Measurements from ENCODE around the gene ABHD12.
"Not testable (repeated sequence)": the region's sequence is repeated elsewhere in the genome, so short reads cannot be mapped to it uniquely, and the experiment has no call there.

Gene ABHD12

DNA sequence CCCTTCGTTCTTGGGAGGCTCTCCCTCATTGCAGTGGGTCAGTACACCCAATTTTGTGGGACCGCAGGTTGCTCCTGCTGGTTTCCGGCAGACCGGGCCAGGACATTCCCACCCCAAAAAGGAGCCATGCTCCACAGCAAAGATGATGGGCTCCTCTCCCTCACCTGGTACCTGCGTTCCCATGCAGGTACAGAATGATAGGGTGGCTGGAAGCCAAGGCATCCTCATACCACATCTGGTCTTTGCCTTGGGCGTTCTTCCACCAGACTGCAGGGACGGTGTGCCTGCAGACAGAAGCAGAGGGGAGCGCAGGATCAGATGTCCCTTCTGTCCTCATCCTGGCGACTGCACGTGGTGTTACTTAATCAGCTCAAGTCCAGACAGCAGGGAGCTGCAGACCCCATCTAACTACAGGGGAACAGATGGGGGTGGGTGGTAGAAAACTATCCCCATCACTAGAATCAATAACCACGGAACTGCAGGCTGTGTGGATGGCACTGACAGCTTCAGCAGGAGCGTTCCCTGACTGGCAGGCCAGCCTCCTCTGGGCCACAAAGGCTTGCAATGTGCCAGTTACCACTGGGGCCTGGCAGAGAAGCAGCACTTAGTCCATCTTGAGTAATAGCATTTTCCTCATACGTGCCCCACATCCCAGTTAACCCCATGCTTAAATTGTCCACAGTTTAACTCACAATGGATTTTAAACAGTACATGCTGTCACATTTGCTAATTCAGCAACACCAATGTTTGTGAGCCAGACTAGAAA lies 70.4 kb downstream of the ABHD12 start:
- DNase-seq = no peak

DNA sequence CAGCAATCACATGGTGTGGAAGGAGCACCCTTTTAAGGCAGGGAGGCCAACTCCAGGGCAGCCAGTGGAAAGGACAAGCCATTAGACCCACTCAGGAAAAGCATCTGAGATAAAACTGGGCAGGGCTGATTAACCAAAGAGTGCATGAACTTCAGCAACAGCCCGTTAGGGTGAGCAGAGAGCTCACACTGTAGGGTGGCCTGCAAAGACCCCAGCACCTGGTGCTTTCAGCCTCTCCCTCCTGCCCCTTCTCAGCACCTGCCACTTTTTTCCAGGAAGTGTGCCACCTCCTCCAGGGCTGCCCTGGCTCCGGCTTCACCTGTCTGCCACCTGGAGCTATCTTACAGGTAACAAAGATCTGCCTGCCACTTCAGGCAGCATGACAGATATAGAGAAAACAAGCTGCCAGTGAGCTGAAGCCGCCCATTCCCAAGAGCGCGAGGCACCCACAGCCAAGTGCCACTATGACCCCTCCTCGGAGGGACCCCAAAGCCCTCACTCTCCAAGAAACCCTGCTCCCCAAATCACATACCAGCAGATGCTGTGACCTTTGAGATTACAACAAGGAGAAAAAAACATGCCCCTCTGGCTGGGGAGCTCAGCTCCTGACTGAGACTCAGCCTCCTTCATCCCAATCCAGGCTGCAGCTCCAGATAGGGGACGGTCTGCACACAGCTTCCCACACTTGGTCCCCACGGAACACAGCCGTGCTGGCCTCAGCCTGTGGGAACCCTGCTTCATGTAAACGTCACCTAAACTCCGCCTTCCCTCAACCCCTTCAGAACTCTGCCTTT lies 71.2 kb downstream of the ABHD12 start:
- no peak for DNase-seq

DNA sequence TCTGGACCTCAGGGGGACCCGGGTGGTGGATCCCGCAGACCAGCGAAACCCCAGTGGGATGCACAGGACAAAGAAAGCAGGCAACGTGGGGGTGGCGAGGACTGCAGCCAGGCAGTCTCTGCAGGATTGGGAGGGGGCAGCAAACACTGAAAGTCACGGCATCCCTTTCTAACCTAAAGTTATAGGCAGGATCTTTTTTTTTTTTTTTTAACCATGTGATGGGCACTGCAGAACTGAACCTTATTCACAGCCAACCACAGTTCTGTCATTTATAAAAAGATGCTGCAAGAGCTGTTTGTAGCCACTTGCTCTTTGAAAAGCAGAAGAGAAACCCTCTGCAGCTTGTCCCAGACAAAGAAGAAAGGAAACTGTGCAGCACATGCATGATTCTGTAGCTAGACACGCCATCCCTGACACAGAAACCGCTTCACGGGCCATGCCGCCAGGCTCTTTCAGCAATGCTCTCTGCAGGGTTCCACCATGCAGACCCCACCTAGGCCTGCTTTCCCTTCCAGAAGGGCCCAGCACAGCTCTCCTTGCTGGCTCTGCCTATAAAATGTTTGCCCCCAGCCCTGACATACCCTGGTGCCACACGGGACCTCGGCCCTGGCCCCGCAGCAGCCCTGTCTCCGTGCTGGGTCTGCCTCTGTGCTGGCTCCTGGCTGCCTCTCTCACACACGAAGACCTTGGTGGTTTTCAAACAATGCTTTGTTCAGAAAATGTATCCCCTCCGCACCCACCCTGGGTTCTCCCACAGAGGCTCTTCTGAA lies 72.0 kb downstream of the ABHD12 start:
- DNase-seq = no peak

DNA sequence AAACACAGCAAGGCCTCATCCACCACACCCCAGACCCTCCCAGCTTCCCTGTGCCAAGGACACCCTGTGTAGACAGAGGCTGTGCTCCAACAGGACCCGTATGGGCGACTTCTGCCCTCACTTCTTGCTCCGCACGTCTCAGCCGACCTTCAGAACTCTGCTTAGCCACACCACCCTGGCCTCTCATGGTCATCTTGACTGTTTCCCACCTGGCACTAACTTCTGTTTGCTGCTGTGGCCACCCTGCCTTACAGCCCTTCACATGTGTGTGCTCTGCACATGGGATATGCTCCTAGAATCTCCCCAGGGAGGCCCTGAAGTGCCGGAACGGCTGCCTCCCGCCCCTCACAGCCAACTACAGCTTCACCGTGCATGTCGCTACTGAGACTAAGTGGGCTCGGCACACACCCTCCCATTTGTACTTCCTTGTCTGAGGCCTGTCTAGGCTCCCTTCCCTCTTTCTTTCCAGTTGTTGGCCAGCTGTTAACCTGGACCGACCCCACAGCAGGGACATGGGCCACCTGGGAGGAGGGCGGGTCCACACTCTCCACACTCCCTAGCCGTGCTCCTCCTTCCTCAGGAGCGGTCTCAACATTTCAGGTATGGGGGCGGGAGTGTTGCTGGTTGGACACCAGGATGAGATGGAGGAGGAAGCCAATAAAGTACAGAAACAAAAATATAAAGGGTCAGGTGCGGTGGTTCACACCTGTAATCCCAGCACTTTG lies 73.1 kb downstream of the ABHD12 start:
- DNase-seq = no peak

DNA sequence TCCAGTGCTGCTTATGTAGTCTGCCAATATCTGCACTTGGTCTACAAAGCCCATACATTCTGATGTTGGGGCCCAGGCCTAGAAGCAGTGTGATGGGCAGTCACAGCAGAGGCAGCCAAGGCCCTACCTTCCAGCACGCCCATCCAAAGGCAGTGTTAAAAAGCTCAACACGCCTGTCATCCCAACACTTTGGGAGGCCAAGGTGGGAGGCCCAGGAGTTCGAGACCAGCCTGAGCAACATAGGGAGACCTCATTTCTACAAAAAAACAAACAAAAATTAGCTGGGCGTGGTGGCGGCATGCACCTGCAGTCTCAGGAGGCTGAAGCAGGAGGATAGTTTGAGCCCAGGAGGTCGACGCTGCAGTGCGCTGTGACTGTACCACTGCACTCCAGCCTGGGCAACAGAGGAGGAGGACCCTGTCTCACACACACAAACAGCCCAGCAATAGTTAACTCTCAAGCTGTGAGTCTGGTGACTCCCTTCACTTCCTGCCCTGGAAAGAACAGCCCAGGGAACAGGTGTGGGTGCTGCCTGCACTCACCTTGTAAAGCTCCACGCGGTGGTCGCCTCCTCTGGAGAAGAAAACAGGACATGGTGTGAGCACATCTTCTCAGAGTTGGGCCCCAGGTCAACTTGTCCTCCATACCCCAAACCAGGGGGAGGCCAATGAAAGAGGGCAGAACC lies 74.0 kb downstream of the ABHD12 start:
- DNase-seq = no peak

DNA sequence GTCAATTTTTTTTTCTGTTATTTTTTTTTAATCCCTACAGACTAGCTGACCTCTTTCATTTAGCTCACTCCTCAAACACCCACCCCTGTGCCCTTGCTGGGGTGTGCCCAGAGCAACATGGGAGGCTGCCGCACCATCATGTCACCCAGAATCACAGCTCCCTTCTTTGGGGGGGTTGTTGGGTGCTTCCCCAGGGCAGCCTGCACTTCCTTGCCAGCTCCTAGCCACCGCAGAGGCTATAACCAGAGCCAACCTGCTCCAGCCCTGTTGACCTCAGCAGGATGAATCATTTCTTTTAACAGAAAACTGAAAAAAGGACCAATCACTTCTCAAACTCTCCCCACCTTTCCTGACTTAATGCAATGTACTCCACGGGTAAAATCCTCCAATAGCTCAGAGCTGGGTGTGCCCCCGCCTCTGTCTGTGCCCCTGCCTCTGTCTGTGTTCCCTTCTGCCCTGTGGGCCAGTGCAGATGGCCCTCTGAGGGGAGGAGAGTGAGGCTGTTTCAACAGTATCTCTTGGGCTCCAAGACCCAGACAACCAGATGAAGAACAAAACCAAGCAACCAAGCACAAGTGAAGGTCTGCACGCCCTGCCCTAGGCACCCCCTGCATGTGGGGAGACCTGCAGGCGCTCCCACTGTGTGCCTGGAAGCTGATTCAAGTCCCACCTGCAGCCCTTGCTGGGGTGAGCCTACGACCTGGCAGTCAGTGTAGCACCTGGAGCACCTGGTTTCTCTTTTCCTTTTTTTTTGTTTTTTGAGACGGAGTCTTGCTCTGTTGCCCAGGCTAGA lies 75.0 kb downstream of the ABHD12 start:
- DNase-seq = no peak

DNA sequence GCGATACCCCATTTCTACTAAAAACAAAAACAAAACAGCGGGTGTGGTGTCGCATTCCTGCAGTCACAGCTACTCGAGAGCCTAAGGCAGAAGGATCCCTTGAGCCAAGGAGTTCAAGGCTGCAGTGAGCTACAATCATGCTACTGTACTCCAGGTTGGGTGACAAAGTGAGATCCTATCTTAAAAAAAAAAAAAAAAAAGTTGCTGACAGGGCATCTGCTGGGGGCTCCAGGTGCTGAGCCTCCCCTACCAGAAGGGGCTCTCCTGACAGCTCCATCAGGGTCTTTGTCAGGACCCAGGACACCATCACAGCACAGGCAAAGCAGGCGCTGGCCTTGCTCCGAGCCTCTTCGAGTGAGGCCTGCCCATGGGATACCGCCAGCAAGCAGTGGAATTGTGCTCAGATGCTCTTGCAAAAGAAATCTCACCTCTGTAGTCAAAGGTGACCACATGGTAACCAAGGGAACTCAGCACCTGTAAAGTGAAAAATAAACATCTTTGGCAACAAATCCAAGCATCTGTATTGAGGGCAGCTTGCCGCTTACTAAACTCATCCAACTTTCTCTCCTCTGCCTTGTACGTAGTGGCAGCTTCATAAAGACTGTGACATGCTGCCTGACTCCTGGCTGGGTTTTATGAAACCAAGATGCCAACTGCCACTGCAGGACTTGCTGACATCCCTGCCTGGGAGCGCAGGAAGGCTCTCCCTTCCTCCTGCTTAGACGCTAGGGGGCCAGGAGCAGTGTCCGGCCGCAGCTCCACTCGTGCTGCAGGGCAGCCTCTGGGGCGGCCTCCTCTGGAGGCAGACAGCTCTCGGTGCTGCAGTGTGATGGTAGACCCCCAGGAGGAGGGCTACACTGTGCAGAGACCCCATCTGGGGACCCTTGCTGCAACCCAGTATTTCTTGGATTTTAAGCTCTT lies 75.9 kb downstream of the ABHD12 start:
- DNase-seq = no peak

DNA sequence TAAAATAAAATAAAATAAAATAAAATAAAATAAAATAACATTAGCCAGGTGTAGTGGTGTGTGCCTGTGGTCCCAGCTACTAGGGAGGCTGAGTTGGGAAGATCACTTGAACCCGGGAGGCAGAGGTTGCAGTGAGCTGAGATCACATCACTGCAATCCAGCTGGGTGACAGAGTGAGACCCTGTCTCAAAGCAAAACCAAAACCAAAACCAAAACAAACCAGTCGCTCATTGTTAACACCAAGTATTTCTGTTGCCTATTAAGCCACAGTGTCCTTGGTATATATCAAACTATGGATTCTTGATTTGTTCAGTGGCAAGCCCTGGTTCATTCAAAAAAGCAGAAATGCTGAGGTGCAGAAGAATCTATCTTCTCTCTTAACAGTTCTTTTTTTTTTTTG lies 77.0 kb downstream of the ABHD12 start:
- DNase-seq = no peak

DNA sequence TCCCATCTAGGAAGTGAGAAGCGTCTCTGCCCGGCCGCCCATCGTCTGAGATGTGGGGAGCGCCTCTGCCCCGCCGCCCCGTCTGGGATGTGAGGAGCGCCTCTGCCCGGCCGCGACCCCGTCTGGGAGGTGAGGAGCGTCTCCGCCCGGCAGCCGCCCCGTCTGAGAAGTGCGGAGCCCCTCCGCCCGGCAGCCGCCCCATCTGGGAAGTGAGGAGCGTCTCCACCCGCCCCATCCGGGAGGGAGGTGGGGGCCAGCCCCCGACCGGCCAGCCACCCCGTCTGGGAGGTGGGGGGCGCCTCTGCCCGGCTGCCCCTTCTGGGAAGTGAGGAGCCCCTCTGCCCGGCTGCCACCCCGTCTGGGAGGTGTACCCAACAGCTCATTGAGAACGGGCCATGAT lies 77.9 kb downstream of the ABHD12 start:
- DNase-seq = not testable (repeated sequence)

DNA sequence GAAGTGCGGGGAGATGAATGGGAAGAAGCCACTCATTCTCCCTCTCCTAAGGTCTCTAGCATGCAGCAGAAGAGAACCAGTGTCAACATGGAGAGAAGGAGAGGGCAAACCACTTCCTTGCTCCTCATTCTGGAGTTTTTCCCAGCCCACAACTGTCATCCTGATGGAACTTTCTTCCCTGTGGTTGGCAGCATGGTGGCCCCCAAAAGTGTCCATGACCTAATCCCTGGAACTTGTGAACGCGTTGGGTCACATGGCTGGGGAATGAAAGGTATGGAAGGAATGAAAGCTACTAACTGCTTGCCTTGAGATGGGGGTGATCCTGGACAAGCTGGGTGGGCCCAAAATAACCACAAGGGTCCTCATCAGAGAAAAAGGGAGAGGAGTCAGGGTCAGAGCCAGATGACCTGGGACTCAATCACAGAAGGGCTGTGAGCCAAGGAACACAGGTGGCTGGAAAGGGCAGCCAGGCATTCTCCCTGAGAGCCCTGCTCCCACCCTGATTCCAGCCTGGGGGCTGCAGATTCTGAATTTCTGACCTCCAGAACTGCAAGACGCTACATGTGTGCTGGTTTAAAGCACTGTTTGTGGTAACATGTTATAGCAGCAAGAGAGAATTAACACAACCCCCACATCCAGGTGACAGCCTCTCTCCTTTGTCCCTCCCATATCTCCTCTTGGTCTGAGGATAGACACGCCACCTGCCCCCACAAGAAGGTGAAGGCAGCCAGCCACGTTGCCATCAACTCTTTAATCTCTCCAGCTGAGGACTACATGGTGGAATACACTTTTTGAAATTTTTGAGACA lies 79.5 kb downstream of the ABHD12 start:
- no peak for DNase-seq

DNA sequence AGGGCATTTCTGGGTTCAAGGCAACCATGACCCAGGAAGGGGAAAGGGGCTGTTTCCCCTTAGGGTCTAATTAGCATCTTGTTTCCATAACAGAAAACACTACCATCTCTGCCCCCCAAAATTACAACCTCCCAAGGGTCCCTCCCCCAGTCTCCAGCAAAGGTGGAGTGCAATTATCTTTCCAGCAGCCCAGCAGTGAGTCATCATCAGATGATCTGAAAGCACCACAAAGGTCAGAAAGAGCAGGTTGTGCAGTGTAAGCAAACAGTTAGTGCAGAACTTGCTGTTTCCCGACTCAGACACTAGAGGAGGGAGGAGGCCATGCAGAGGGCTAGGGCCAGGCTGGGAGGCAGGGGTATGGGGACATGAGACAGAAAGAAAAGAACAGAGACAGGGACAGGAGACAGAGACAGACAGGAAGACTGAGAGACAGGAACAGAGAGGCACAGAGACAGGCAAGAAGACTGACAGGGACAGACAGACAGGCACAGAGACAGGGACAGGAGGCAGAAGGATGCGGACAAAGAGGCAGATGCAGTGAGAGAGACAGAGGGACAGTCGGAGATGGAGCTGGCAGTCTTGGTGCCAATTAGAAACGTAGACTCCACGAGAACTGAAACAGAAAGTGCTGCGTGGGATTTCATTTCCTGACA lies 80.2 kb downstream of the ABHD12 start:
- peak; percentile 65 for DNase-seq

DNA sequence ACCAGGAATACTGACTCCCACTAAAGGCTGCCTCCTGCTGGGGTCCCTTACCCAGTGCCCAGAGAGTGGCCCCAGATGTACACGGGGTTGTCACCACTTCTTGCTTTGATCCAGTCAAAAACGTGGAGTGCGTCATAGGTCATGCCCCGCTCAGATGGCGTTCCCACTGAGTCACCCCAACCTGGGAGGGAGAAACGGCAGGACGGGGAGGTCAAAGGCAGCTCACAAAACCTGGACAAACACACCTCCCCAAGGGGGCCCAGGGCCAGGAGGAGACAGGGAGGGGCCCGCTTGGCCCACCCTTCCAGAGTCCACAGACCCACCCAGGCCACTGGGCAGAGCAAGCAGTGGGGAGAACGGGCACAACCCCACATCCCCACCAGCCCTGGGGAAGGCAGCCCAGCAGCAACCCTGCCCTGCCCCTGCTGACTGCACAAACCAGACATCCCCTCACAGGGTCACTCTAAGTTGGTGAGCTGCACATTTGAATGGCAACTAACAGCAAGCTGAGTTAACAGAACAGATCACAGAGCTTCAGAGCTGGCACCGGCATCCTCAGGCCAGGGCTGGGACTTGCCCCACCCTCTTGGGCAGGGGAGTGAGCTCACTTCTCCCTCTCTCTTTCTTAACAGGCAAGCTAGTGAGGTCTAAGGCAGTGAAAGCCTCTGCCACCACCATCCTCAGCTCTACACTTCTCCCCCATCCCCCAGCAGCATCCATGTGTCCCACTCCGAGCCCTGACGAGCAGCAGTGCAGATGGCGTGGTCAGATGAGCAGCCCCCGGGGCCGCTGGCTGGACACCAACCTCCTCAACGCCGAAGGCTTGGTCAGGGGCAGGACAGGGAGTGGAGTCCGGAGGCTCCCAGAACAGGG lies 81.0 kb downstream of the ABHD12 start:
- DNase-seq = peak; percentile 16

DNA sequence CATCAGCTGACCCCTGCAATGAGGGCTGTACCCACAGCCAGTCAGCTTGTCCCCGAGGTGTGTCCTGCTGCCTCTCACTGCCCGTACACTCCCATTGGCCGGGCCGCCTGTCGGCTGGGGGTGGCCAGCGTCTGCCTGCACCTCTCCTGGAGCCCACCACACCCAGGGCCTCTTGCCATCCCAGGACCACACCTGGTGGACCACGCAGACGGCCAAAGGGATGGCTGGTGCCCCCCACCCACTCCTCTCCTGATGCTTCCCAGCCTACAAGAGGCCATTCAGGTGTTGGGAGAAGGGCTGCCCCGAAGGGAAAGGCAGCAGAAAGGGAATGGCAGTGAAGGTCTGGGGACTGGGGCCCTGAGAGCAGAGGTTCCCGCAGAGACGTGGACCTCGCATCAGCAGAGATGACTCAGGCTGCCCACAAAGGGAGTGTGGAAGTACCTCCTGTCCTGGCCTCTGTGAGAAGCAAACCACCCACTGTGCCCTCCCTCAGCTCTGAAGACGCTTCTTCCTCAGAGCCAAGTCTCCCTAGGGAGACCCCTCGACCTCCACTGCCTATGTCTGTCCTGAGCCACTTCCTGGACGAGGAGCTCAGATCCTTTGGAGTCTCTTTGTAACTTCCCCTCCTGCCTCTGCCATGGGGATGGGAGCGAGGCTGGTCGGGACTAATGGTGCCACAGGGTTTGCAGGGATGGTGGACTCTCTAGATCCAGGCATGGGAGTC lies 81.8 kb downstream of the ABHD12 start:
- no peak for DNase-seq

DNA sequence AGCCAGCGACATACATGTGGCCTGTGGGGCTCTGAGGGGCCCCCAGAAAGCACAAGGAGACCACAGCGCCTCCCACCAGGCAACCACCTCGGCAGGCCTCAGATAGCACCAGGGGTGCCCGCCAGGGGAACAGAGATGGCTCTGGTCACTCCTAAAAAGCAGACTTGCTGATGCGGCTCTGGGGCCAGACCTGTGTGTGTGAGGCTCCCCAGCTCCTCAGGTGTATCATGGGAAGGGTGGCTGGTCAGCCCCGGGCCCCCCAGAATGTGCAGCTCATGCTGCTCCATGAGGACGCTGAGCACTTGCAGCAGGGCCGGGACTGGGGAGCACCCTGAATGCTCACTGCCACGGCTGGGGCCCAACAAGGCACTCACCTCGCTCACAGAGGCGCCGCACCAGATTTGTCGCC lies 82.5 kb downstream of the ABHD12 start:
- no peak for DNase-seq

DNA sequence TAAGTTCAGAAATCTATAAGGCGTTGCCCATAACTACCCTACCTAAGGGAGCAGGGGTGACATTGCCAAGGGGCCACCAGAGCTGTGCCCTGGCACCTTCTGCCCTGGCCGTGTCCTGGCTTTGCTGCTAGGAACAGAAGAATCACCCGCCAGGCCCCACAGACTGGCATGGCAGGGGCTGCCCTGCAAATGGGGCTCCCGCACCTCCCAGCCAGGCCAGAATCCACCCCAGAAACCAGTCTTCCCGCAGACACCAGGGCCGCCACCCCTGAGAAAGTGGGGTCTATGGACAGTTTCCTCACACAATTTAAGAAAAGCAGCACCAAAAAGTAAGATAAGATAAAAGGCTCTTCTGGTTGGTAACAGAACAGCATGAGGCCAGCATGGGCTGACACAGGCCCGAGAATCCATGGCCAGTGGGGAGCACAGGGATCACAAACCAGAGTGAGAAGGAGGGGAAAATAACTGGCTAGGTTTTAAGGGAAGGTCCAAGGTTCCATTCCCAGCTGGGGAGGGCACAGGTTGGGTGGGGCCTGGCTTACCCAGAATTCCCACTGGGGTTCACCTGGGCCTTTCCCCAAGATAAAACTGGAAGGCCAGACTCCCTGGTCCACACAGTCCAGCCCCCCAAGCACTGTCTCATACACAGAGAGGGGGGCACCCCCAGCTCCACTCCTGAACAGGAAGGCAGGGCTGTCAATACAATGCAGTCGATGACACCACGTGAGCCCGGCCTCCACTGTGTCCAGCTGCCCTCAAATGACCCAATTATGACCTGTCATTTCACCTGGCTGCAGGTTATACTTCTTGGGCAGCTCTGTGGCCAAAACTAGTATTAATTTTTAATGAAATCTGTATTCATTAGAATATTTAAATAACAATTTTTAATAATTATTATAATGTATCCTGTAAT lies 83.4 kb downstream of the ABHD12 start:
- DNase-seq = no peak

DNA sequence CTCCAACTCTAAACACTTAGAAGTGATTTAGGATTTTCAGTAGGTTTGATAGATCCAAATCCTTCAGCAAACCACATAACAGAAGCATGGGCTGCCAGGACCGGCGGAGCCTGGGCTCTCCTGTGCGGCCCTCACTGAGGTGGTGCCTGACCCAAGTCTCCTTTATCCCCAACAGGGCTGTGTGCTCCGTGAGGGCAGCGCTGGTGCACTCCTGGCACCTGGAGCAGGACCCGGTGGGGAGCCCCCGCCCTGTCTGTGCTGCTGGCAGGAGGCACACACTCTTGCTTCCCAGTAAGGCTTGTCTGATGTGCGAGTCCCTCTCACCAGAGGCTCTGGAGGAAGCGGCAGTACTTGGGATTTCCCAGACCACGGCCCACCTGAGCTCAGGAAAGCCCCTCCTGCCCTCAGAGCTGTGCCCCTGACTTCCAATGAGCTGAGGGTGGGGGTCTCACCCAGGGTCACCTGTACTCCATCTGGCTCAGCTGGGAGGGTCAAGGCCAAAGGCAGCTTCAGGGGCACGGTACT lies 86.5 kb downstream of the ABHD12 start:
- no peak for DNase-seq
